ENCODE results near the gene CPSF7. TPM values are rescaled to one million over a fixed set of nuclear protein-coding genes. Genes with fewer than 3 reads are reported as not detected.
A peak's percentile ranks its signal among the peaks of the same experiment; 100 is the strongest.

Gene CPSF7
- total RNA-seq, 1 experiment from 2014 or later: 145 TPM

DNA sequence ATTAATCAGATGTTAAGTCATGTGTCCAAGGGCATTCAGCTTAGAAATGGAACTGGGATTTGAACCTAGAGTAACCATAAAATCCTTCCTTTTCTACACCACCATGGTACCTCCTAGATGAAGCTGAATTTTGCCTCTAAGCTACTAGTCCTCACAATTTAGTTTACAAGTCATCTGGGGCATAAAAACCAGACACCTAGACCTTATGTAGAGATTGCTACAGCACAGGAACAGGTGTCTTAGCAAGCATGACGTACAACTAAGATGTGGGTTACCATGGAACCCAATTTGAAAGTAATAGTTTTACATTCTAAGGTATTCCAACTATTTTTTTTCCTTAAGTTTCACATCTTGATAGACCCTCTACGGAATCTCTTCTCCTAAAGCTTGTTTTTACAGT, 28.2 kb downstream of the CPSF7 start:
- H2BK120ac ChIP-seq (ENCODE audit: low read depth, low read length, poor library complexity, severe bottlenecking): no peak overlapping the region
- H3K27me3 ChIP-seq (ENCODE audit: insufficient read depth, low read length): no peaks in the 10 kb centered on the region
- no peaks in the 10 kb centered on the region for H3K23me2 ChIP-seq (ENCODE audit: insufficient read length, low read depth, low read length, poor library complexity, severe bottlenecking)
- H3K79me1 ChIP-seq (ENCODE audit: insufficient read depth, low read depth, low read length, poor library complexity, severe bottlenecking): no peaks in the 10 kb centered on the region
- Mint-ChIP-seq H3K27me3 (ENCODE audit: low read depth) (no peaks in the 10 kb centered on the region), H3K36me3 (ENCODE audit: insufficient read depth in 1 of 3, low read depth in 3 of 3) (peaks cover 26 to 59% (median 59%) of the 10 kb centered on the region in 3 experiments), H3K4me1 (no peaks in the 10 kb centered on the region), H3K4me3 (no peak overlapping the region), H3K27ac (peak overlapping the region in 1 of 3 experiments; percentile 40; a peak in 1 of 7 replicates), H3K9me3 (no peaks in the 10 kb centered on the region)
- no peak overlapping the region for H3K4me2 ChIP-seq (ENCODE audit: insufficient read depth, insufficient read length, low read length)
- H2BK5ac ChIP-seq (ENCODE audit: insufficient read length, low read length): no peak overlapping the region
- H2BK15ac ChIP-seq (ENCODE audit: low read depth, low read length): no peak overlapping the region
- H3K9ac ChIP-seq (ENCODE audit: extremely low read depth, insufficient read length, low read length): no peak overlapping the region
- no peaks in the 10 kb centered on the region for H4K20me1 ChIP-seq (ENCODE audit: control insufficient read depth, insufficient read depth, insufficient read length)
- no peak overlapping the region for H2BK20ac ChIP-seq (ENCODE audit: low read depth, low read length, poor library complexity, severe bottlenecking)
- no peak overlapping the region for H2BK12ac ChIP-seq (ENCODE audit: insufficient read length, low read depth, low read length)
- no peak overlapping the region for H4K5ac ChIP-seq (ENCODE audit: insufficient read length, low read depth, low read length)
- no peak overlapping the region for H3K23ac ChIP-seq (ENCODE audit: insufficient read length, low read depth, low read length)
- H3K56ac ChIP-seq (ENCODE audit: insufficient read length, low read depth, low read length): no peak overlapping the region
- DNase-seq: no peak
- no CpG with 5 or more reads among the region's 2 CpGs for WGBS (ENCODE audit: extremely low coverage, insufficient read length, low lambda C conversion rate)
- H3K18ac ChIP-seq (ENCODE audit: insufficient read length, low read depth, low read length): no peak overlapping the region
- H2AFZ ChIP-seq (ENCODE audit: low read length): no peak overlapping the region
- H4K8ac ChIP-seq (replicated peaks; ENCODE audit: insufficient read length, low read depth, low read length): no peak overlapping the region
- H3K4me1 ChIP-seq (ENCODE audit: insufficient read depth, low read length): no peaks in the 10 kb centered on the region
- H4K91ac ChIP-seq (ENCODE audit: insufficient read length, low read depth, low read length): no peak overlapping the region
- H3K4ac ChIP-seq (ENCODE audit: low read depth, low read length): no peak overlapping the region
- no peaks in the 10 kb centered on the region for H3K79me2 ChIP-seq (ENCODE audit: insufficient read depth, low read length)
- no peak for TF ChIP-seq CTCF (conservative IDR thresholded peaks at IDR 0.05)
- no peak overlapping the region for H3K14ac ChIP-seq (ENCODE audit: insufficient read depth, low read length)
- no peak overlapping the region for H2AK5ac ChIP-seq (ENCODE audit: insufficient read length, low read length)
- no peaks in the 10 kb centered on the region for H3K9me3 ChIP-seq (ENCODE audit: control insufficient read depth, low read depth, low read length)
- no peak overlapping the region for H3K27ac ChIP-seq (ENCODE audit: insufficient read length, low read depth, low read length)
- no peak overlapping the region for H3T11ph ChIP-seq (ENCODE audit: low read length)
